Measurements from ENCODE around the gene PNMA6A.

- TF ChIP-seq POLR2A (IDR thresholded peaks at IDR 0.05) = no peak
- TF ChIP-seq POLR2AphosphoS5 (IDR thresholded peaks at IDR 0.05) = no peak
- TF ChIP-seq CTCF (IDR thresholded peaks at IDR 0.05 in 8 of 11, conservative IDR thresholded peaks at IDR 0.05 in 3 of 11) = no peak
Observed at GRCh38 chrX:153075366-153075765, 3.1 kb downstream of the PNMA6A start.

Data from spleen (tissue), 7 donors.